H1 (cell line): ENCODE measurements around the gene KIF13A. TPM values are rescaled to one million over a fixed set of nuclear protein-coding genes. Genes with fewer than 3 reads are reported as not detected.

ENCODE experiments used
- CTCF ChIA-PET: fragments of 300-600 bp; sonication (Branson Sonifier 250); formaldehyde crosslinking; loops from one replicate; lab custom pipeline; 2021; ENCODE audit not compliant: partially characterized antibody; lab: Charles Lee
- POLR2A ChIA-PET: fragments of 300-600 bp; sonication (Branson Sonifier 250); formaldehyde crosslinking; loops from one replicate; lab custom pipeline; 2021; ENCODE audit warnings: inconsistent platforms; ENCODE audit not compliant: partially characterized antibody; lab: Charles Lee
- DNase-seq, 2 experiments: peaks; one replicate each; pipeline versions ENCODE4 v3.0.0 to v3.0.0-alpha.2; 2010 to 2022; ENCODE audit warnings: low spot score in 2 of 2, low read depth in 1 of 2, mixed read lengths in 1 of 2
- FAIRE-seq: peaks from 2 replicates; lab custom pipeline; 2011; peaks lifted over from hg19 to GRCh38; lab: Jason Lieb, UNC
- H2AFZ ChIP-seq: 2 replicates; pipeline ENCODE4 v1.8.1; 2012; ENCODE audit warnings: low read length, inconsistent platforms
- H2AK5ac ChIP-seq: 2 replicates; pipeline ENCODE4 v1.6.1; 2013; ENCODE audit warnings: low read depth, low read length
- H2BK120ac ChIP-seq: replicated peaks from 2 replicates; pipeline ENCODE3; 2013; ENCODE audit warnings: low read depth, low read length, inconsistent platforms
- H2BK12ac ChIP-seq: 2 replicates; pipeline ENCODE4 v1.6.1; 2013; ENCODE audit warnings: low read depth, low read length
- H2BK15ac ChIP-seq: 2 replicates; pipeline ENCODE4 v1.6.1; 2013; ENCODE audit warnings: low read length
- H2BK20ac ChIP-seq: 2 replicates; pipeline ENCODE4 v1.6.1; 2013; ENCODE audit warnings: low read length
- H2BK5ac ChIP-seq: 2 replicates; pipeline ENCODE4 v1.6.1; 2013; ENCODE audit warnings: low read depth, low read length
- H3K14ac ChIP-seq: 2 replicates; pipeline ENCODE4 v1.6.1; 2013; ENCODE audit warnings: inconsistent platforms; ENCODE audit not compliant: insufficient read length
- H3K18ac ChIP-seq: 2 replicates; pipeline ENCODE4 v1.6.1; 2013; ENCODE audit warnings: low read length; ENCODE audit errors: extremely low read depth
- H3K23ac ChIP-seq: 2 replicates; pipeline ENCODE4 v1.6.1; 2013; ENCODE audit warnings: inconsistent platforms; ENCODE audit not compliant: insufficient read length
- H3K23me2 ChIP-seq: 2 replicates; pipeline ENCODE4 v1.6.1; 2013; ENCODE audit warnings: low read depth, low read length
- H3K27ac ChIP-seq: 2 replicates; pipeline ENCODE4 v1.6.1; 2011; ENCODE audit warnings: low read depth, low read length, inconsistent platforms
- H3K27me3 ChIP-seq, 4 experiments: replicated peaks in 1 of 4; 1 replicate in 1 of 4; 2 replicates in 3 of 4; pipeline versions ENCODE4 v1.6.1 to v1.8.1; 2011 to 2013; ENCODE audit warnings: low read length in 3 of 4, mild to moderate bottlenecking in 3 of 4, inconsistent platforms in 2 of 4, mixed read lengths in 2 of 4, moderate library complexity in 1 of 4; ENCODE audit not compliant: control insufficient read depth in 3 of 4, insufficient read depth in 3 of 4; ENCODE audit errors: extremely low read depth in 1 of 4
- H3K36me3 ChIP-seq, 4 experiments: 2 replicates each; pipeline versions ENCODE4 v1.6.1 to v1.8.1; 2011 to 2013; ENCODE audit warnings: mild to moderate bottlenecking in 4 of 4, low read length in 3 of 4, moderate library complexity in 2 of 4, control low read depth in 1 of 4, inconsistent platforms in 1 of 4; ENCODE audit not compliant: insufficient read depth in 4 of 4, control insufficient read depth in 2 of 4
- H3K4ac ChIP-seq: replicated peaks from 2 replicates; pipeline ENCODE3; 2013; ENCODE audit warnings: low read length, low read depth, mixed read lengths, inconsistent platforms; ENCODE audit not compliant: insufficient read length
- H3K4me1 ChIP-seq, 4 experiments: replicated peaks in 1 of 4; 1 replicate in 1 of 4; 2 replicates in 3 of 4; pipeline versions ENCODE4 v1.6.1 to v1.8.1; 2011 to 2013; ENCODE audit warnings: low read length in 3 of 4, inconsistent platforms in 2 of 4, mixed read lengths in 1 of 4; ENCODE audit not compliant: insufficient read depth in 4 of 4, control insufficient read depth in 3 of 4
- H3K4me2 ChIP-seq, 2 experiments: 2 replicates each; pipeline versions ENCODE4 v1.6.1 to v1.8.1; 2011 to 2013; ENCODE audit warnings: low read depth in 2 of 2, low read length in 2 of 2, control low read depth in 1 of 2, inconsistent platforms in 1 of 2, mild to moderate bottlenecking in 1 of 2; ENCODE audit not compliant: insufficient read depth in 1 of 2
- H3K4me3 ChIP-seq, 4 experiments: fragments of 200-600, 300-600 bp in 1 of 4; sonication (generic), shearing (Covaris generic), sonication (Bioruptor Twin) in 1 of 4; 2 replicates each; pipeline versions ENCODE4 v1.5.1 to v1.8.1; 2011 to 2016; ENCODE audit warnings: low read length in 4 of 4, low read depth in 3 of 4, control low read depth in 2 of 4, inconsistent platforms in 2 of 4, mild to moderate bottlenecking in 2 of 4, mixed read lengths in 1 of 4, moderate library complexity in 1 of 4; ENCODE audit not compliant: insufficient read depth in 2 of 4; ENCODE audit errors: extremely low read depth in 1 of 4
- H3K56ac ChIP-seq: replicated peaks from 2 replicates; pipeline ENCODE3; 2013; ENCODE audit warnings: low read depth, mild to moderate bottlenecking, mixed read lengths, low read length, inconsistent platforms; ENCODE audit not compliant: insufficient read length
- H3K79me1 ChIP-seq: 2 replicates; pipeline ENCODE4 v1.6.1; 2013; ENCODE audit warnings: low read depth, low read length, control low read depth
- H3K79me2 ChIP-seq, 2 experiments: 2 replicates each; pipeline versions ENCODE4 v1.6.1 to v1.8.1; 2012 to 2013; ENCODE audit warnings: low read length in 2 of 2, mild to moderate bottlenecking in 2 of 2, inconsistent platforms in 1 of 2; ENCODE audit not compliant: insufficient read depth in 2 of 2, control insufficient read depth in 1 of 2
- H3K9ac ChIP-seq, 4 experiments: replicated peaks in 1 of 4; 1 replicate in 1 of 4; 2 replicates in 3 of 4; pipeline versions ENCODE4 v1.6.1 to v1.8.1; 2011 to 2013; ENCODE audit warnings: low read depth in 3 of 4, low read length in 3 of 4, control low read depth in 2 of 4, mild to moderate bottlenecking in 2 of 4, moderate library complexity in 2 of 4, inconsistent platforms in 1 of 4; ENCODE audit errors: extremely low read depth in 1 of 4
- H3K9me3 ChIP-seq, 2 experiments: 2 replicates each; pipeline versions ENCODE4 v1.6.1 to v1.8.1; 2012 to 2013; ENCODE audit warnings: mild to moderate bottlenecking in 2 of 2, moderate library complexity in 2 of 2, control low read depth in 1 of 2, inconsistent platforms in 1 of 2, low read depth in 1 of 2, low read length in 1 of 2, mixed read lengths in 1 of 2; ENCODE audit not compliant: insufficient read depth in 2 of 2
- H4K20me1 ChIP-seq, 2 experiments: replicated peaks in 1 of 2; 2 replicates each; pipeline versions ENCODE3 to v1.8.1; 2011 to 2013; ENCODE audit warnings: inconsistent platforms in 2 of 2, low read length in 2 of 2, mild to moderate bottlenecking in 1 of 2; ENCODE audit not compliant: insufficient read depth in 2 of 2, control insufficient read depth in 1 of 2
- H4K5ac ChIP-seq: 2 replicates; pipeline ENCODE4 v1.6.1; 2013; ENCODE audit warnings: low read length, low read depth, mixed read lengths, inconsistent platforms; ENCODE audit not compliant: insufficient read length
- H4K8ac ChIP-seq: 2 replicates; pipeline ENCODE4 v1.8.0; 2013; ENCODE audit warnings: mild to moderate bottlenecking, moderate library complexity, low read length, inconsistent platforms; ENCODE audit not compliant: insufficient read depth; ENCODE audit errors: extremely low read depth
- H4K91ac ChIP-seq: replicated peaks from 2 replicates; pipeline ENCODE3; 2013; ENCODE audit warnings: low read length, mixed read lengths, inconsistent platforms; ENCODE audit not compliant: insufficient read length
- BCL11A ChIP-seq, 2 experiments: IDR thresholded peaks; one replicate each; pipeline ENCODE4 v1.6.1; 2011; ENCODE audit warnings: low read depth in 2 of 2, low read length in 2 of 2, mild to moderate bottlenecking in 2 of 2
- BRCA1 ChIP-seq: IDR thresholded peaks from 2 replicates; pipeline ENCODE4 v1.6.1; 2012; ENCODE audit warnings: low read depth, low read length, improper control_type of control experiment
- EGR1 ChIP-seq: IDR thresholded peaks from 2 replicates; pipeline ENCODE4 v1.6.1; 2011; ENCODE audit warnings: low read depth, low read length, borderline replicate concordance
- FOSL1 ChIP-seq: IDR thresholded peaks from 2 replicates; pipeline ENCODE4 v1.6.1; 2011; ENCODE audit warnings: mild to moderate bottlenecking, low read depth, low read length, moderate library complexity; ENCODE audit not compliant: insufficient read depth
- JUND ChIP-seq: IDR thresholded peaks from 2 replicates; pipeline ENCODE4 v1.6.1; 2011; ENCODE audit warnings: mild to moderate bottlenecking, improper control_type of control experiment, low read length
- RFX5 ChIP-seq: IDR thresholded peaks from 2 replicates; pipeline ENCODE4 v1.6.1; 2011; ENCODE audit warnings: low read depth, low read length, improper control_type of control experiment, borderline replicate concordance
- RXRA ChIP-seq: IDR thresholded peaks from 2 replicates; pipeline ENCODE4 v1.6.1; 2011; ENCODE audit warnings: low read depth, mild to moderate bottlenecking, low read length, moderate library complexity; ENCODE audit not compliant: insufficient read depth
- SP2 ChIP-seq: IDR thresholded peaks from 2 replicates; pipeline ENCODE4 v1.6.1; 2012; ENCODE audit warnings: mild to moderate bottlenecking, low read length, inconsistent platforms
- SP4 ChIP-seq: IDR thresholded peaks from 2 replicates; pipeline ENCODE4 v1.6.1; 2012; ENCODE audit warnings: low read length, inconsistent platforms
- TAF1 ChIP-seq: IDR thresholded peaks from 2 replicates; pipeline ENCODE4 v1.6.1; 2011; ENCODE audit warnings: mild to moderate bottlenecking, low read depth, low read length
- USF2 ChIP-seq: IDR thresholded peaks from 2 replicates; pipeline ENCODE4 v1.6.1; 2011; ENCODE audit warnings: low read length, improper control_type of control experiment
- WGBS, 2 experiments: shearing (Covaris generic) in 1 of 2; methylation state at CpG; one replicate each; pipeline versions ENCODE4 v1.1.6 to v1.1.7; 2013 to 2015; ENCODE audit warnings: low lambda C conversion rate in 2 of 2, mixed read lengths in 2 of 2, inconsistent platforms in 1 of 2, low coverage in 1 of 2, missing lambda C conversion rate in 1 of 2; ENCODE audit not compliant: insufficient replicate concordance in 2 of 2, insufficient coverage in 1 of 2, insufficient read length in 1 of 2; ENCODE audit errors: extremely low coverage in 1 of 2, missing lambda C conversion rate in 1 of 2; 5-methylcytosine and 5-hydroxymethylcytosine counted together
- polyA plus RNA-seq, 7 experiments: library from polyadenylated mRNA; depleted of rRNA in 3 of 7; stranded (reverse) in 5 of 7; unstranded in 2 of 7; fragments of >200 nt in 5 of 7; fragments of 200-250 nt in 2 of 7; gene quantifications; 1 replicate in 5 of 7; 2 replicates in 1 of 7; 4 replicates in 1 of 7; pipeline versions ENCODE4 v1.2.1 to v1.2.3, GENCODE V29; 2011 to 2013; ENCODE audit warnings: missing spikeins in 2 of 7, mixed read lengths in 2 of 7
- total RNA-seq: library from RNA; stranded (reverse); fragmentation: NEBNext Ultra II Directional; extraction: Animal tissue kit (Norgen Biotek cat#: 25700); gene quantifications from 2 replicates; pipeline ENCODE4 v1.2.1, GENCODE V29; 2021

Gene KIF13A
- total and polyA plus RNA-seq, 2 of the 8 experiments (the other 6 are each of a cell fraction or from before 2014, with no cell fraction given), result 14.7 to 40.8 TPM

- no peaks in the 10 kb centered on the region for H3K27me3 ChIP-seq
- H3K79me1 ChIP-seq, result no peaks in the 10 kb centered on the region
- H4K8ac ChIP-seq, result no peak overlapping the region
- H2BK15ac ChIP-seq, result no peak overlapping the region
- H3K36me3 ChIP-seq, result no peaks in the 10 kb centered on the region
- no peaks in the 10 kb centered on the region for H3K23me2 ChIP-seq
- CTCF ChIA-PET, result interaction anchor here (1.5 kb wide), 1 partner anchor 71 kb away, joined by 3 read pairs; no protein-coding TSS in a partner anchor
- H2AK5ac ChIP-seq, result no peak overlapping the region
- H3K4me3 ChIP-seq, result no peak overlapping the region
- no peaks in the 10 kb centered on the region for H4K20me1 ChIP-seq
- DNase-seq (no peak), FAIRE-seq (no peak)
- no peak overlapping the region for H4K91ac ChIP-seq
- no peak overlapping the region for H2AFZ ChIP-seq
- H2BK12ac ChIP-seq, result no peak overlapping the region
- no peak overlapping the region for H2BK5ac ChIP-seq
- peaks cover 0 to 2% of the 10 kb centered on the region in 2 experiments; a peak in 1 of 4 replicates for H3K79me2 ChIP-seq
- H3K18ac ChIP-seq, result no peak overlapping the region
- no peaks in the 10 kb centered on the region; a peak in 1 of 7 replicates for H3K4me1 ChIP-seq
- H3K4ac ChIP-seq, result no peak overlapping the region
- no peak overlapping the region for H2BK120ac ChIP-seq
- no peak overlapping the region for H3K9ac ChIP-seq
- no peak overlapping the region for H3K56ac ChIP-seq
- no peak for TF ChIP-seq SP2
- no peak for TF ChIP-seq FOSL1
- TF ChIP-seq TAF1, result no peak
- no peak for TF ChIP-seq SP4
- no peak for TF ChIP-seq EGR1
- no peak for TF ChIP-seq RXRA
- TF ChIP-seq BCL11A (IDR thresholded peaks at IDR 0.05; ENCODE audit: low read depth in 2 of 2, low read length in 2 of 2), result no peak
- TF ChIP-seq RFX5, result no peak
- TF ChIP-seq USF2, result no peak
- no peak for TF ChIP-seq JUND
- TF ChIP-seq BRCA1, result no peak
- TF ChIP-seq, all 59 proteins: peak for 0
- H3K23ac ChIP-seq, result no peak overlapping the region
- WGBS, 2 experiments, result 94% methylated on average over 1 of the region's 1 CpG; no CpG with 5 or more reads in 1 of the 2 experiments
- no peak overlapping the region for H2BK20ac ChIP-seq
- H4K5ac ChIP-seq, result no peak overlapping the region
- H3K4me2 ChIP-seq, result no peak overlapping the region
- H3K27ac ChIP-seq, result no peak overlapping the region
- POLR2A ChIA-PET, result no interaction called here
- H3K14ac ChIP-seq, result no peak overlapping the region
- H3K9me3 ChIP-seq, result no peaks in the 10 kb centered on the region
These were observed 100.5 kb downstream of the KIF13A start for GRCh38 chr6:17886891-17887290.
